Osteoblast (primary cell): Measurements from ENCODE around the gene TOR1A. TPM values are rescaled to one million over a fixed set of nuclear protein-coding genes. Genes with fewer than 3 reads are reported as not detected.

Experiments used
- DNase-seq: peaks from one replicate; pipeline ENCODE4 v3.0.0; 2011; ENCODE audit warnings: low spot score, mixed read lengths; ENCODE audit not compliant: insufficient read length; ENCODE audit errors: missing footprints
- H2AFZ ChIP-seq: 2 replicates; pipeline ENCODE4 v1.6.0; 2011; ENCODE audit warnings: mild to moderate bottlenecking, low read length
- H3K27ac ChIP-seq: 2 replicates; pipeline ENCODE4 v1.5.1; 2011; ENCODE audit warnings: mild to moderate bottlenecking, low read depth, low read length, moderate library complexity
- H3K27me3 ChIP-seq: 2 replicates; pipeline ENCODE4 v1.6.0; 2012; ENCODE audit warnings: mild to moderate bottlenecking, control low read depth, inconsistent platforms, low read length, moderate library complexity; ENCODE audit not compliant: insufficient read depth
- H3K36me3 ChIP-seq: 2 replicates; pipeline ENCODE4 v1.5.1; 2011; ENCODE audit warnings: mild to moderate bottlenecking, low read length, control low read depth, moderate library complexity; ENCODE audit not compliant: insufficient read depth
- H3K4me1 ChIP-seq: 2 replicates; pipeline ENCODE4 v1.5.1; 2011; ENCODE audit warnings: mild to moderate bottlenecking, low read length, control low read depth, moderate library complexity; ENCODE audit not compliant: insufficient read depth
- H3K4me2 ChIP-seq: 2 replicates; pipeline ENCODE4 v1.6.0; 2011; ENCODE audit warnings: mild to moderate bottlenecking, low read length; ENCODE audit not compliant: insufficient read depth
- H3K4me3 ChIP-seq: fragments of 200-600 bp; sonication (generic); 3 replicates; pipeline ENCODE4 v1.5.1; 2012; ENCODE audit warnings: mild to moderate bottlenecking, low read length, inconsistent platforms; ENCODE audit not compliant: insufficient read depth
- H3K79me2 ChIP-seq: 2 replicates; pipeline ENCODE4 v1.6.0; 2012; ENCODE audit warnings: mild to moderate bottlenecking, low read length, control low read depth, inconsistent platforms; ENCODE audit not compliant: insufficient read depth
- H3K9me3 ChIP-seq: 2 replicates; pipeline ENCODE4 v1.5.1; 2011; ENCODE audit warnings: low read depth, low read length, control low read depth
- H4K20me1 ChIP-seq: 2 replicates; pipeline ENCODE4 v1.6.0; 2012; ENCODE audit warnings: mild to moderate bottlenecking, low read length, control low read depth; ENCODE audit not compliant: insufficient read depth
- total RNA-seq: library from RNA; depleted of rRNA; stranded (reverse); fragments of >200 nt; gene quantifications from 2 replicates; pipeline ENCODE4 v1.2.3, GENCODE V29; 2012
- TF ChIP-seq, protein P1 (sequence below): IDR thresholded peaks from 2 replicates; pipeline ENCODE4 v1.5.1; 2011; ENCODE audit warnings: mild to moderate bottlenecking, low read depth, low read length, moderate library complexity; ENCODE audit errors: extremely low read depth

TOR1A gene
- total RNA-seq, 1 donor, result 52.1 TPM

DNA sequence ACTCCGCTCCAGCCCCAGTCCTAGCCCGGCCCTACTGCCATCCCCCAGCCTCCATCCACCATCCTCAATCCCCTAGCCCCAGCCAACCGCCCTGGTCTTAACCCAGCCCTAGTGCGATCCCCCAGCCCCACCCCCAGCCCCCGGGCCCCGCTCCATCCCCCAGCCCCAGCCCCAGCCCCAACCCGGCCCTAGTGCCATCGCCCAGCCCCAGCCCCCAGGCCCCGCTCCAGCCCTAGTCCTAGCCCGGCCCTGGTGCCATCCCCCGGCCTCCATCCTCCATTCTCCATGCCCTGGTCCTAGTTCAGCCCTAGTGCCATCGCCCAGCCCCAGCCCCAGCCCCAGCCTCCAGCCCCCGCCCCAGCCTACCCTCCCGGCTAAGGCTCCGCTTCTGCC is 398 bp downstream of the TOR1A start:
- peaks cover 7% of the 10 kb centered on the region for H3K4me1 ChIP-seq
- peaks cover 31% of the 10 kb centered on the region for H3K79me2 ChIP-seq
- H3K27ac ChIP-seq, result peak overlapping the region; percentile 53
- peak; percentile 76 for DNase-seq
- H2AFZ ChIP-seq, result peak overlapping the region; percentile 65
- peak overlapping the region; percentile 74 for H3K4me2 ChIP-seq
- TF ChIP-seq, protein P1, sequence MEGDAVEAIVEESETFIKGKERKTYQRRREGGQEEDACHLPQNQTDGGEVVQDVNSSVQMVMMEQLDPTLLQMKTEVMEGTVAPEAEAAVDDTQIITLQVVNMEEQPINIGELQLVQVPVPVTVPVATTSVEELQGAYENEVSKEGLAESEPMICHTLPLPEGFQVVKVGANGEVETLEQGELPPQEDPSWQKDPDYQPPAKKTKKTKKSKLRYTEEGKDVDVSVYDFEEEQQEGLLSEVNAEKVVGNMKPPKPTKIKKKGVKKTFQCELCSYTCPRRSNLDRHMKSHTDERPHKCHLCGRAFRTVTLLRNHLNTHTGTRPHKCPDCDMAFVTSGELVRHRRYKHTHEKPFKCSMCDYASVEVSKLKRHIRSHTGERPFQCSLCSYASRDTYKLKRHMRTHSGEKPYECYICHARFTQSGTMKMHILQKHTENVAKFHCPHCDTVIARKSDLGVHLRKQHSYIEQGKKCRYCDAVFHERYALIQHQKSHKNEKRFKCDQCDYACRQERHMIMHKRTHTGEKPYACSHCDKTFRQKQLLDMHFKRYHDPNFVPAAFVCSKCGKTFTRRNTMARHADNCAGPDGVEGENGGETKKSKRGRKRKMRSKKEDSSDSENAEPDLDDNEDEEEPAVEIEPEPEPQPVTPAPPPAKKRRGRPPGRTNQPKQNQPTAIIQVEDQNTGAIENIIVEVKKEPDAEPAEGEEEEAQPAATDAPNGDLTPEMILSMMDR, result no peak
- no peaks in the 10 kb centered on the region for H3K27me3 ChIP-seq
- peaks cover 8% of the 10 kb centered on the region for H4K20me1 ChIP-seq
- no peaks in the 10 kb centered on the region for H3K9me3 ChIP-seq
- H3K4me3 ChIP-seq, result peak overlapping the region; percentile 90
- H3K36me3 ChIP-seq, result peaks cover 47% of the 10 kb centered on the region

DNA sequence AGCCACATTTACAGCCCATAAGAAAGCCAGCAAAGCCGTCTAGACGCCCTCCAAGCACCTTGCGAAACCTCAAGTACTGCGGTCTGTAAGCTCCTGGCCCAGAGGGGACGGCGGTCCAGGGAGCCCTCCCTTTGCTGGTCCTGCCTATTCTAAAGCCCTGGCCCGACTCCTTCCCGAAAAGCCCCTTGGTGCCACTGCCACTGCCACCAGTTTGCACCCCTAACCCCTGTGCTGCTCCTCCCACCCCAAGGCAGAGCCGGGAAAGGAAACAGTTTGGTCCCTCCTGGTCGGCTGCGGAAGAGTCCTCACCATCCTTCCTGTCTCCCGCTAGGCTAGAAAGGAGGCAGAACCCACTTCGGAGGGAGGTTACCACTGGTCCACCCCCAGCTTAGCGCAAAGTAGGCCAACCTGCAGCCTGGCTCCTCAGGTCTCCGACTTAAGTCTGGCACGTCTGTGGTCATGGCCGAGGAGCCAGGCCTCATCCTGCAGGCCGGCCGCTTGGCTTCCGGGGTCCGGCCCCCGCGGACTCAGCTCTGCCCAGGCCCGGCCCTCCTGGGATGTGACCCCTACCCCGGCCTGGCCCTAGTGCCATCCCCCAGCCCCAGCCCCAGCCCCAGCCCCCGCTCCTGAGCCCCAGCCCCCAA is 916 bp downstream of the TOR1A start:
- H3K36me3 ChIP-seq, result peaks cover 50% of the 10 kb centered on the region
- peaks cover 31% of the 10 kb centered on the region for H3K79me2 ChIP-seq
- H3K4me1 ChIP-seq, result peaks cover 7% of the 10 kb centered on the region
- peak overlapping the region; percentile 86 for H3K4me2 ChIP-seq
- H3K4me3 ChIP-seq, result peak overlapping the region; percentile 90
- no peaks in the 10 kb centered on the region for H3K27me3 ChIP-seq
- H3K9me3 ChIP-seq, result no peaks in the 10 kb centered on the region
- H2AFZ ChIP-seq, result peak overlapping the region; percentile 82
- TF ChIP-seq, protein P1, result no peak
- peak overlapping the region; percentile 39 for H3K27ac ChIP-seq
- peak; percentile 83 for DNase-seq
- peaks cover 8% of the 10 kb centered on the region for H4K20me1 ChIP-seq

DNA sequence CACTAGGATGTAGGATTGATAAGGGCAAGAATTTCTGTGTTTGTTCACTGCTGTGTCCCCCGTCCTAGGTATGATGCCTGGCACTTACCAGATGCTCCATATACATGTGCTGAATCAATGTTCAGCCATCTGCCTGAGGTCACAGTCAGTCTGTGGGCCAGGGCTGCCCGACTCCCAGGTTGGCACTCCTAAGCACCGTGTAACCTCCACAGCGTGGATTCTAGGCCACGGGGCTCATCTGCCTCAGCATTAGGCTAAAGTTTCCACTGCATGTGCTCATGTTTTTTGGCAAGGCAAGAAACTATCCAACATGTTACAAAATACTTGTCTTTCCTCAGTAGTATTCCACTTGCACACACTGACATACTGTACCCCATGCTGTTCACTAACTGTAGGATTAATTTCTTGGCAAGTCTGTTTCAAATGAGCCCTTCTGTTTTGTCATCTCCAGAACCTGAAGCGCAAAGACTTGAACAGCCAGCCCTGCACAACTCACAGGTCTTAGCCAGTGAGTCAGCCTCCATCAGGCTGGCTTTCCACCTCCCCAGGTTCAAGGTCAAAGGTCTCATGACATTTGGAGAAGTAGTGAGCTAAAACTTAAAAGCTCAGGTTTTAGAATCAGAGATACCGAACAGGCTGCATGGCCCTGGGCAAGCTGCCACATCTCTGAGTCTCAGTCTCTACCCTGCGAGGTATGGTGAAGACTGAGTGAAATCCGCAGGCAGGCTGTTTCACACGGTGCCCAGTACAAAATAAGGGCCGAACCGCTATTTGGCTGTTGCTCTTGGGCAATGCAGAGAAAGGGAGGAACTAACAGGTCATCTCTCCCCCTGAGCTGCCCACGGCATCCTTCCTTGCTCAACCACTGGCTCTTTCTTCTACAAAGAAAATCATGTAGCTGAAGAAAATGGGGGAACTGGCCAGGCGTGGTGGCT is 7.2 kb downstream of the TOR1A start:
- H4K20me1 ChIP-seq, result peaks cover 11% of the 10 kb centered on the region
- no peak overlapping the region for H2AFZ ChIP-seq
- H3K9me3 ChIP-seq, result no peaks in the 10 kb centered on the region
- H3K79me2 ChIP-seq, result peaks cover 13% of the 10 kb centered on the region
- DNase-seq, result no peak
- peaks cover 75% of the 10 kb centered on the region for H3K36me3 ChIP-seq
- no peaks in the 10 kb centered on the region for H3K27me3 ChIP-seq
- H3K27ac ChIP-seq, result no peak overlapping the region
- no peak overlapping the region for H3K4me3 ChIP-seq
- H3K4me1 ChIP-seq, result no peaks in the 10 kb centered on the region
- TF ChIP-seq, protein P1, result no peak
- no peak overlapping the region for H3K4me2 ChIP-seq

DNA sequence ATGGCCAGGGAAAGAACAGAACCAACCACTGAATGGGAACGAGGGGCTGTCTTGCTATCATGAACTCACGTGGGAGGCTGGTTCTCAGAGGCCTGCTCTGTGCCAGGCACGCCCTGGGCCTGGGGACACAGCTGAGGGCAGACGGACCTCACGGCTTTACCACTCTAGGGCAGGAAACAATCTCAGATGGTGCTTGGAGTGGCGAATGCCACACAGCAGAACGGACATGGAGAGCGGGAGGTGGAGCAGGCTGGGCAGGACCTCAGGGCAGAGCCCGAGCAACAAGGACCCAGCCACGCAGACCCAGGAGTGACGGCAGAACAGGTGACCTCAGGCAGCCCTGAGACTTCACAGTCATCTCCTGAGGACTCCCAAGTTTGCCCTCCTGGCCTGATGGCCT is 8.7 kb downstream of the TOR1A start:
- Histone ChIP-seq H3K4me3 (no peak overlapping the region), H3K9me3 (no peaks in the 10 kb centered on the region), H3K79me2 (peaks cover 1% of the 10 kb centered on the region), H2AFZ (no peak overlapping the region), H3K4me1 (no peaks in the 10 kb centered on the region), H3K36me3 (peaks cover 63% of the 10 kb centered on the region), H4K20me1 (peaks cover 8% of the 10 kb centered on the region), H3K27me3 (no peaks in the 10 kb centered on the region), H3K27ac (no peak overlapping the region), H3K4me2 (no peak overlapping the region)
- TF ChIP-seq, protein P1, result no peak
- no peak for DNase-seq
